GM19324 (cell line): ENCODE measurements around the gene SDK1.

Experiments
- ATAC-seq: cut with Tn5 transposase; IDR thresholded peaks from one replicate; pipeline ENCODE4 v1.9.1; 2021; ENCODE audit warnings: mild to moderate bottlenecking, moderate library complexity; ENCODE audit not compliant: unreplicated experiment, low FRiP score

The SDK1 gene

GRCh38 chr7:3895341-3896116 lies 594.5 kb downstream of the SDK1 start:
- no peak for ATAC-seq

GRCh38 chr7:3896169-3896765 lies 595.2 kb downstream of the SDK1 start:
- no peak for ATAC-seq

- no peak for ATAC-seq
Observed at GRCh38 chr7:3897430-3898372, 596.6 kb downstream of the SDK1 start.

DNA sequence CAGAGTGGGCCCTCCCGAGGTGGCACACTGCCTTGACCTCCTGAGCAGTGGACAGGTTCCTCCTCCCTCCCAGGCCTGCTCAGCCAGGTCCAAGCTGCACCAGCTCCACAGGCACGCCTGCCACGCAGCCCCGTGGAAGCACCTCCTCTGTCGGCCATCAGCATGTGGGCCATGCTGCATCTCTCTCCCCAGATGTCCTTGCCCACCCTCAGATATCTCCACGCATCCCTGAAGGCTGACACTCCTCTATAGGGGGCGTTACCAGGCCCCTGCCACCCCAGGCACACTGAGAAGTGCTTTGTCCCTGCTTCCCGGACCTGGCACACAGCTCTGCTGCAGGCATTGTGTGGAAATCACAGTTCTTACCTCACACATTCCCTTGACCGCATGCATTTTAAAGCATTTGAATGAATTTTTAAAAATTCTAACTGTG lies 598.5 kb downstream of the SDK1 start:
- no peak for ATAC-seq

- ATAC-seq = no peak
Observed at GRCh38 chr7:3908153-3908552, 607.1 kb downstream of the SDK1 start.

DNA sequence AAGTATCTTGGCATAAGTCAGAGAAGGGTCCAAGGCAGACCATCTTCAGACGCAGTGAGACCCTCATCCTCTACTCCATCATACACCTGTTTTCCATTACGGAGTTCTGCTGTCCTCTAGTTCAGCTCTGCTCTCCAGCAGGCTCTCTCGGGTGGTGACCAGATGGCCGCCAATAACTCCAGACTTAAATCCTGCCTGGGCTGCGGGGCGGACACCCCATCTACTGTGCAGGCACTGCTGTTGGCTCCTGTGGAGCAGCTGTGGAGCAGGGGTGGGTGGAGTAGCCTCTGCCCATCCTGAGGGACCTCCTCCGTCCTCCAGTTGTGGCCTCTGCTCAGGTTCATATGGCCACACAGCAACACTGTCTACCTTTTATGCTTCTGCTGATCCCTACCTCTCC lies 608.1 kb downstream of the SDK1 start:
- no peak for ATAC-seq

DNA sequence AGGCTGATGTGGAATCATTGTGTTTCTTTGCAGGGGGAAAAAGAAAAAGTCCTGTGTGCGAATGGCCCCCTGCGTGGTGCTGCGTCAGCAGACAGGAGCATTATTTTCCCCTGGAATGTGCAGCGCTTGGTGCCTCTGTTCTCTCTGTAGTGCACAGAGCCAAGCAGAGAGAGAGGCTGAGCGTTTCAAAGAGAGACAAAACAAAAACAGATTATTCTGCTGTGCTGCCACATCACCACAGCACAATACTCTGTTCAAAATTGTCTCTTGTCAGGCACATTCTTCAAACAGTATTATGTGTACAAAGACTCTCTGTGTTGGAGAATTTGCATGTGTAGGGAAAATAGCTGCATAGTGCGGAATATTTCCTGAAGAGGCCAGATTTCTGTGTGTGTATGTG lies 609.0 kb downstream of the SDK1 start:
- no peak for ATAC-seq

GRCh38 chr7:3911685-3912084 lies 610.6 kb downstream of the SDK1 start:
- no peak for ATAC-seq

DNA sequence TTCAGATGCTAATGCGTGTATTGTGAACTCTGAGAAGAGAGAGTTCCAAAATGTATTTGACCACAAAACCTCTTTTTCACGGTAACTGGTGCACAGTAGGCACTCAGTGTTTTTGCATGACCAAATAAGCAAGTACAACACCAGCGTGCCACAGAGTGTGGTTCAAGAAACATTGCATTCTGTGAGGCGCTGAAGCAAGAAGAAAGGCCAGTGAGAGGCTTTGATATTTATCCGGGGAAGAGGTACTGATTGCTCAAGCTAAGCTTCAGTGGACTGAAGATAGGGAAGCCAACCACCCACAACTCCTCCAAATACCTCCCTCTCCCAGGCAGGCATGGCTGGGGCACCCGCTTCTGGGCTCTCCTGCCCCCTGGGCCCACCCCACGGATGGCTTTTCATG lies 611.2 kb downstream of the SDK1 start:
- no peak for ATAC-seq

DNA sequence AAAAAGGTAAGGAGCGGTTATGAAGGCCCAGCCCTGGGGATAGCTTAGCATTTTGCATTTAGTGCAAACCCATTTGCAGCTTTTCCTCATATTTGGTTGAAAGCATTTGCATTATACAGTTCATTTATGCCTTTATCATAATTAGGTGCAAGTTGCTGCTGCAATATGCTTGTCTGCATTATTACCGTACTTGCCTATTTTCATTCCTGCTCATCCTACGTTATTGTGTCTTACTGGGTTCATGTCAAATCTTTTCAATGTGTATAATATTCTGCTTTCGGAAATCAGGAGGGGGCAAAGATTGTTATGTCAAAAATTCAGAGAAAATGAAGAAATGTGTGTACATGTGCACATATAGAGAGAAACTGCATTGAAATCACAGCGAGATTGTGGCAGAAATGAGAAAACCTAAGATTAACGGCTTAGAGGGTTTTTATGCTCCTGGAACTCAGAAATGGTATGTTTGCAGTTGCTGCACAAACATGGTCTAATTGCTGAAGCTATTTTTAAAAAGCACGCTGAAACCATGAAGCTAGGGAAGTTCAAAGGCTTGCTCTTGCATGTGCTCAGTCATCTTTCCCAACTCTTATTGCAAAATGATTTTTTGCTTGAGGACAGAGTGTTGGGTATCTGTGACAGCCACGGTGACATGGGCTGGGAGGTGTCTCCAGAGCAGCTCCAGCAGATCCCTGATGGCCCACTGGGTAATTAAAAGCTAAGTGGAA lies 613.2 kb downstream of the SDK1 start:
- no peak for ATAC-seq

DNA sequence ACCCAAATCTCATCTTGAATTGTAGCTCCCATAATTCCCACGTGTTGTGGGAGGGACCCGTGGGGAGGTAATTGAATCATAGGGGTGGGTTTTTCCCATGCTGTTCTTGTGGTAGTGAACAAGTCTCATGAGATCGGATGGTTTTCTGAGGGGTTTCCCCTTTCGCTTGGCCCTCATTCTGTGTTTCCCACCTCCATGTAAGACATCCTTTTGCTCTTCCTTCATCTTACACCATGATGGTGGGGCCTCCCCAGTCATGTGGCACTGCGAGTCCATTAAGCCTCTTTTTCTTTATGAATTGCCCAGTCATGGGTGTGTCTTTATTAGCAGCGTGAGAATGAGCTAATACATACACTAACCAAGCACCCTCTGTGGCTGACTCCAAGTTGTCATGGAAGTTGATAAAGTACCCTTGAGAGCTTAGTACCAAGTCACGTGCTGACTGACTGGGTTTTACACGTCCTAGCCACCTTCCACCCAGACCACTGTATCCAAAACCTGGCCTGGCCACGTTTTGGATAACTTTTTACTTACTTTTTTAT lies 614.4 kb downstream of the SDK1 start:
- no peak for ATAC-seq

DNA sequence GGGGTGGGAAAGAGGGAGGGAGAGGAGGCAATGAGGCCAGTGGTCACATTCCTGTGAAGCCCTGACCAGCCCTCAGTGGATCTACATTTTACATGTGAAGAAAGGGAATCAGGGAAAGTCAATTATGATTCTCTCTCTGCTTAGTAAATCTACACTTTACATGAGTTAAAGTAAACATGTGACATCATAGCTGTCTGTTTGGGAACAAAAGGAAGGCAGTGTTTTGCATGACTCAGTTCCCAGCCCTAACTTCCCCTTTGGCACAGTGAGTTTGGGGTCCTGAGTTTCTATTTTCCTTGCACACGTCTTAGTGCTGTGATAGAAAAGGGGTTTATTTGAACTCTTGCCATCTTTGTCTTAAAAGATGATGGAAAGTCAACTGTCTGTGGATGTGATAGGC lies 615.1 kb downstream of the SDK1 start:
- ATAC-seq = no peak

DNA sequence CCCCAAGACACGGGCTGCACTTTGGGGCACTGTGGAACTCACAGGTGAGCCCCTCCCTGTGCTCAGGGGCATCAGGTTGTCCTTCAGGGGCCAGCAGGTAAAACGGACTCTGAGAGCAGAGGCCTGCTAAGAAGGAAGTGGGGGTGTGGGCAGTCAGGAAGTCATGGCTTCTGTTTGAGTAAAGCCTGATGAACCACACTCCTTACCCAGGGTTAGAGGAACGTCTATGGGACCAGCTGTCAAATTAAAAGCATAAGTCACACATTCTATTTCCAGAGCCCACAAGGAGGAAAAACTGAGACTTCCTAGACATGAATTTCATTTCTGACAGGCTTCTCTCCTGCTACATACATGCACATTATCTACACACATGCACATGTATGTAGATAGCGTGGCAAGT lies 616.4 kb downstream of the SDK1 start:
- no peak for ATAC-seq

DNA sequence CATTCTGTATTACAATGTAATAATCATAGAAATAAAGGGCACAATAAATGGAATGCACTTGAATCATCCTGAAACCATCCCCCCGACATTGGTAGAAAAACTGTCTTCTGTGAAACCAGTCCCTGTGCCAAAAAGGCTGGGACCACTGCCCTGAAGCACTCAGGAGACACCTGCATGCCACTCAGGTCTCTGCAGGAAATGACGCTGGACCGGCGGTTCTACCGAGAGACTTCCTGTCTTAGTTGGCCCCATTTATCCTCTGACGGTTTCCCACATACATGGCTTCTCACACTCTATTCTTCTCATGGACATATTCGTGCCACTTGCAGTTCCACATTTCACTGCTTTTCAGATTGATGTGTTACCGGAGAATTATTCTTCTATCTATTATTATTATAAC lies 617.5 kb downstream of the SDK1 start:
- ATAC-seq = no peak

DNA sequence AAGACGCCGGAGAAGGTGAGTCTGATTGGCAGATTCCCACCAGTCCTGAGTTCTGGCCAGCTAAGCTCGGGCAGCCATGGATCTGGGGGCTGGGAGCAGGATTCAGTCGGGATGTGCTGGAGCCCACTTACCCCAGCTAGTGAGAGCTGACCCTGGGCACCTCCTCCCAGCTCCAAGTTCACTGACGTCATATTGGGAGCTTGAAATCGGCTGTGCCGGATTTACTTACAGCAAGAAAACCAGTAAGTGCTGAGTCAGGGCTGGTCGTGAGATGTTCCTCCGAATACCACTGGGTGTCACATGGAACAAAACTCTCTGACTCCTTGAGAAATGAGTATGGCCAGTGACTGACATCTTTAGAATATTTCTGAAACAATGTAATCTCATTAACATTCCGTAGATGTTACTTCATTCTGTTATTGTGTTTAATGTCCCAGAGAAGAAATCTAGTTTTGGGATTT lies 621.2 kb downstream of the SDK1 start:
- ATAC-seq = no peak

DNA sequence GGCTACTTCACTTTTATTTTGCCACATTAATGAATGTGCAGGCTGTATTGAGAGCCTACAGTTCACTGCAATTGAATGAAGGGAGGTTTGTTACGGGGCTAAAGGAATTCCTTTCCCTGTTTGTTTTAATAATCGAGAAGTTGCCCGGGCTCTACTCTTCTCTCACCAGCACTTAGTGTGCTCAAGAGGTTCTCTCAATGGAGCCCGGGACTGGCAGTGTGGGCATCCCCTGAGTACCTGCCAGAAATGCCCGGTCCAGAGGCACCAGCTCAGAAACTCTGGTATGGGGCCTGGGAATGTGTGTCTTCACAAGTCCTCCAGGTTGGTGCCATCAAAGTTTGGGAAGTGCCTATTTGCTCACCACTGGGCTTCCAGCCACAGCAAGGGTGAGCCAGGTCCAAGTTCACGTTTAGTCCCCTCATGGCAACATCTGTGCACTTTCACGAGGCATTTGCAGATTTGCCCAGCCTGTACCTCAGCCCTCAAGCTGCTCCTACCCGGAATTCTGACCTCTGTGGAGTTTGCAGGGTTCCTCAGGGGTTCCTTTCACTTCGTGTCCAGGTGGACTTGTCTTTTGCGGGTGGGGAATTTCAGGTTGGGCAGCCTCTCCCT lies 622.4 kb downstream of the SDK1 start:
- ATAC-seq = no peak

- ATAC-seq = no peak
Observed at GRCh38 chr7:3924277-3924676, 623.2 kb downstream of the SDK1 start.

GRCh38 chr7:3927446-3928110 lies 626.5 kb downstream of the SDK1 start:
- ATAC-seq = no peak
